Esophagus muscularis mucosa (tissue), 4 donors: ENCODE results near the gene DHX35. TPM values are rescaled to one million over a fixed set of nuclear protein-coding genes. Genes with fewer than 3 reads are reported as not detected.
A peak's percentile ranks its signal among the peaks of the same experiment; 100 is the strongest.

ENCODE experiments used
- DNase-seq: peaks from one replicate; pipeline ENCODE4 v3.0.0-alpha.2; 2017; ENCODE audit errors: extremely low spot score
- H3K27ac ChIP-seq, 4 donors: fragments of 200-600 bp; sonication (generic); replicated peaks in 1 of 4; 1 replicate in 3 of 4; 2 replicates in 1 of 4; pipeline ENCODE4 v1.5.1; 2016 to 2019; ENCODE audit warnings: mild to moderate bottlenecking in 1 of 4
- H3K27me3 ChIP-seq, 4 donors: fragments of 200-600 bp; sonication (generic); one replicate each; pipeline versions ENCODE4 v1.5.1 to v1.6.0; 2016 to 2019
- H3K36me3 ChIP-seq, 4 donors: fragments of 200-600 bp; sonication (generic); one replicate each; pipeline ENCODE4 v1.5.1; 2016 to 2019
- H3K4me1 ChIP-seq, 4 donors: fragments of 200-600 bp; sonication (generic); one replicate each; pipeline ENCODE4 v1.5.1; 2016 to 2019
- H3K4me3 ChIP-seq, 4 donors: fragments of 200-600 bp; sonication (generic); 1 replicate in 2 of 4; 2 replicates in 2 of 4; pipeline ENCODE4 v1.5.1; 2016 to 2019; ENCODE audit warnings: mild to moderate bottlenecking in 4 of 4, moderate library complexity in 1 of 4
- H3K9me3 ChIP-seq, 4 donors: fragments of 200-600 bp; sonication (generic); 1 replicate in 3 of 4; 2 replicates in 1 of 4; pipeline ENCODE4 v1.5.1; 2016 to 2019
- CTCF ChIP-seq, 3 experiments: fragments of 200-600 bp in 2 of 3; fragments of 450-650 bp in 1 of 3; sonication (generic) in 2 of 3; IDR thresholded peaks; one replicate each; pipeline ENCODE4 v1.5.1; 2017 to 2019; ENCODE audit warnings: antibody characterized with exemption in 3 of 3, mild to moderate bottlenecking in 2 of 3, moderate library complexity in 1 of 3
- EP300 ChIP-seq: sonication (generic); formaldehyde crosslinking; IDR thresholded peaks from one replicate; pipeline ENCODE4 v1.6.1; 2017; ENCODE audit warnings: antibody characterized with exemption
- POLR2A ChIP-seq: fragments of 450-650 bp; IDR thresholded peaks from one replicate; pipeline ENCODE4 v1.6.1; 2017; ENCODE audit warnings: antibody characterized with exemption, moderate library complexity, mild to moderate bottlenecking, low read depth
- POLR2AphosphoS5 ChIP-seq, 2 donors: sonication (generic); formaldehyde crosslinking; IDR thresholded peaks; one replicate each; pipeline ENCODE4 v1.6.1; 2017; ENCODE audit warnings: antibody characterized with exemption in 2 of 2
- WGBS: methylation state at CpG from one replicate; pipeline ENCODE4 v1.1.5; 2018; 5-methylcytosine and 5-hydroxymethylcytosine counted together
- intact Hi-C: fragments of 100-400 bp; cut with DNase I; formaldehyde crosslinking; loops from one replicate; pipeline ENCODE4 v1.15.1; 2023
- total RNA-seq, 4 donors: library from RNA; depleted of rRNA; stranded (reverse); fragments of >200 nt; gene quantifications; one replicate each; pipeline versions ENCODE4 v1.1.0 to v1.2.1, GENCODE V29; 2016

DHX35 gene
- total RNA-seq, 4 donors from 2014 or later = 19.7 to 31.7 (median 24.5) TPM

GRCh38 chr20:38946836-38947235 is 15.3 kb upstream of the DHX35 start:
- no peak for DNase-seq
- no peak overlapping the region for H3K4me3 ChIP-seq
- intact Hi-C loops = no loop called here
- H3K27ac ChIP-seq = no peak overlapping the region
- 88% methylated on average over 3 of the region's 3 CpGs for WGBS
- peaks cover 0 to 89% (median 9%) of the 10 kb centered on the region in 4 donors for H3K36me3 ChIP-seq
- no peaks in the 10 kb centered on the region for H3K4me1 ChIP-seq
- H3K27me3 ChIP-seq = no peaks in the 10 kb centered on the region
- no peaks in the 10 kb centered on the region for H3K9me3 ChIP-seq
- TF ChIP-seq CTCF (IDR thresholded peaks at IDR 0.05) = no peak

- H3K36me3 ChIP-seq = peaks cover 0 to 88% (median 9%) of the 10 kb centered on the region in 4 donors
- intact Hi-C loops = no loop called here
- 79% methylated on average over 7 of the region's 7 CpGs for WGBS
- no peak for TF ChIP-seq CTCF (IDR thresholded peaks at IDR 0.05)
- TF ChIP-seq POLR2AphosphoS5 (IDR thresholded peaks at IDR 0.05) = peak in 1 of 2 donors; percentile 41
- H3K27me3 ChIP-seq = no peaks in the 10 kb centered on the region
- DNase-seq = no peak
- H3K4me3 ChIP-seq = no peak overlapping the region
- H3K27ac ChIP-seq = no peak overlapping the region
- H3K4me1 ChIP-seq = no peaks in the 10 kb centered on the region
- H3K9me3 ChIP-seq = no peaks in the 10 kb centered on the region
These were observed 14.2 kb upstream of the DHX35 start for GRCh38 chr20:38947931-38948362.

GRCh38 chr20:38950254-38950653 is 11.9 kb upstream of the DHX35 start:
- Histone ChIP-seq H3K27ac (peak overlapping the region in 2 of 4 donors; percentile 10 to 20), H3K4me1 (no peaks in the 10 kb centered on the region), H3K9me3 (no peaks in the 10 kb centered on the region), H3K27me3 (no peaks in the 10 kb centered on the region), H3K4me3 (no peak overlapping the region), H3K36me3 (peaks cover 0 to 70% (median 7%) of the 10 kb centered on the region in 4 donors)
- DNase-seq = no peak
- TF ChIP-seq CTCF (IDR thresholded peaks at IDR 0.05) (no peak), POLR2AphosphoS5 (IDR thresholded peaks at IDR 0.05) (peak in 1 of 2 donors; percentile 21), POLR2A (no peak), EP300 (no peak)
- 69% methylated on average over 2 of the region's 2 CpGs for WGBS
- intact Hi-C loops = no loop called here

GRCh38 chr20:38951611-38952010 is 10.5 kb upstream of the DHX35 start:
- intact Hi-C loops = no loop called here

More at GRCh38 chr20:38951611-38952010, 10.5 kb upstream of the DHX35 start:
- H3K9me3 ChIP-seq = no peaks in the 10 kb centered on the region
- no peak for TF ChIP-seq POLR2AphosphoS5 (IDR thresholded peaks at IDR 0.05)
- no peak for TF ChIP-seq CTCF (IDR thresholded peaks at IDR 0.05)
- no peak for TF ChIP-seq POLR2A
- TF ChIP-seq EP300 = no peak
- 90% methylated on average over 9 of the region's 9 CpGs for WGBS
- H3K4me3 ChIP-seq = no peak overlapping the region
- peaks cover 0 to 64% (median 7%) of the 10 kb centered on the region in 4 donors for H3K36me3 ChIP-seq
- DNase-seq = no peak
- no peak overlapping the region for H3K27ac ChIP-seq
- H3K4me1 ChIP-seq = no peaks in the 10 kb centered on the region
- no peaks in the 10 kb centered on the region for H3K27me3 ChIP-seq
